ENCODE measurements around the gene STK32C.

DNA sequence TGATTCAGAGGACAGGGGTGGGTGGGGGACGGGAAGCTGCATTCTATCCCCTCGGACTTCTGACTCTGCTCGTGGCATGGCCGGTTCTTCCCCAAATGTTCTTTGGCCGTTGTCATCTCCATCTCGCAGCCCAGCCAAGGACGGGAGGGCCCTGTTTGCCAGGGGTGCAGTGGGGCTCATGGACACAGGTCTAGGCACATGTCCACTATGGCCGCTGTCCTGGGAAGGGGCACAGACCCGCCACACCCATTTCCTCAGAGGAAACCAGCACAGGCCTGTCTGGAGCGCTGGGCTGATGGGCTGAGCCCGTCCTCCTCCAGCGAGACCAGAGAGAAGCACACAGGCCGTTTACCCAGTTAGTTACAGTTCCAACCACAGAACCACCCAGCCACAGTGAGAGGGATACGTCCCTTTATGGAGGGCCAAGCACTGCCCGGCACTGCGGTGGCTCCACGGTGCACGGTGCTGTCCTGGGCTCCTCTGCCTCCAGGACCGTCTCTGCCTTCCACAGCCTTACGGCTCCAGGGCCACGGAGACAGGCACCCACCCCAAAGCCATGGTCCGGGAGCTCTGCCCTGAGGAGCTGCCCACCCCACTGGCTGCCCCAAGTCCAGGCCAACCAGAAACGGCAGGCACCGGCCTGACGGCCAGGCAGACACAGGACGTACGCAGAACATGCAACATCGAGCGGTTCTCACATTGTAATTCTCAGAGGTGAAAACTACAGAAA is 100.8 kb downstream of the STK32C start:
- TF ChIP-seq, protein P1, sequence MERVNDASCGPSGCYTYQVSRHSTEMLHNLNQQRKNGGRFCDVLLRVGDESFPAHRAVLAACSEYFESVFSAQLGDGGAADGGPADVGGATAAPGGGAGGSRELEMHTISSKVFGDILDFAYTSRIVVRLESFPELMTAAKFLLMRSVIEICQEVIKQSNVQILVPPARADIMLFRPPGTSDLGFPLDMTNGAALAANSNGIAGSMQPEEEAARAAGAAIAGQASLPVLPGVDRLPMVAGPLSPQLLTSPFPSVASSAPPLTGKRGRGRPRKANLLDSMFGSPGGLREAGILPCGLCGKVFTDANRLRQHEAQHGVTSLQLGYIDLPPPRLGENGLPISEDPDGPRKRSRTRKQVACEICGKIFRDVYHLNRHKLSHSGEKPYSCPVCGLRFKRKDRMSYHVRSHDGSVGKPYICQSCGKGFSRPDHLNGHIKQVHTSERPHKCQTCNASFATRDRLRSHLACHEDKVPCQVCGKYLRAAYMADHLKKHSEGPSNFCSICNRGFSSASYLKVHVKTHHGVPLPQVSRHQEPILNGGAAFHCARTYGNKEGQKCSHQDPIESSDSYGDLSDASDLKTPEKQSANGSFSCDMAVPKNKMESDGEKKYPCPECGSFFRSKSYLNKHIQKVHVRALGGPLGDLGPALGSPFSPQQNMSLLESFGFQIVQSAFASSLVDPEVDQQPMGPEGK (CRISPR knock-in tag; IDR thresholded peaks at IDR 0.05; ENCODE audit: borderline replicate concordance) = no peak
- no peak for TF ChIP-seq ZFP30 (CRISPR knock-in tag; IDR thresholded peaks at IDR 0.05)
- TF ChIP-seq ARNTL (CRISPR knock-in tag; IDR thresholded peaks at IDR 0.05; ENCODE audit: borderline replicate concordance, low read depth) = no peak

Data from SK-N-SH treated with all-trans-retinoic acid at 6 μM for 48 hours (cell line).